ENCODE measurements around the gene NDRG2.

DNA sequence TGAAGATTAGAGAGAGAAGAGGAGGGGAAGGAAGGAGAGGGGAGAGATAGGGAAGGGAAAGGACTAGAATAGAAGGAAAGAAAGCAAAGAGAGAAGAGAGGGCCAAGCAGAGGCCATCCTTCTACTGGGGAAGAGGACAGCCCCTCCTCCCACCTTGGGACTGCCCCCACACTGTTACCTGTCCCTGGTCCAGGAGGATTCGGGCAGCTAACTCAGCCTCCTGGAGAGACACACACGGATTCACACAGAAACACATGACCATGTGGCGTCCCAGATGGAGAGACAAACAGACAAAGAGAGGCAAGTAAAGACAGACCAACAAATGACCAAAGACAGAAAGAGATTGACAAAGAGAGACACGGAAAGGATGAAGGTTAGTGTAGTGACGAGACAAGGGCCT lies 2.2 kb downstream of the NDRG2 start:
- TF ChIP-seq EZH2 (IDR thresholded peaks at IDR 0.05; ENCODE audit: insufficient read depth, low read length): no peak
- TF ChIP-seq, protein P1, sequence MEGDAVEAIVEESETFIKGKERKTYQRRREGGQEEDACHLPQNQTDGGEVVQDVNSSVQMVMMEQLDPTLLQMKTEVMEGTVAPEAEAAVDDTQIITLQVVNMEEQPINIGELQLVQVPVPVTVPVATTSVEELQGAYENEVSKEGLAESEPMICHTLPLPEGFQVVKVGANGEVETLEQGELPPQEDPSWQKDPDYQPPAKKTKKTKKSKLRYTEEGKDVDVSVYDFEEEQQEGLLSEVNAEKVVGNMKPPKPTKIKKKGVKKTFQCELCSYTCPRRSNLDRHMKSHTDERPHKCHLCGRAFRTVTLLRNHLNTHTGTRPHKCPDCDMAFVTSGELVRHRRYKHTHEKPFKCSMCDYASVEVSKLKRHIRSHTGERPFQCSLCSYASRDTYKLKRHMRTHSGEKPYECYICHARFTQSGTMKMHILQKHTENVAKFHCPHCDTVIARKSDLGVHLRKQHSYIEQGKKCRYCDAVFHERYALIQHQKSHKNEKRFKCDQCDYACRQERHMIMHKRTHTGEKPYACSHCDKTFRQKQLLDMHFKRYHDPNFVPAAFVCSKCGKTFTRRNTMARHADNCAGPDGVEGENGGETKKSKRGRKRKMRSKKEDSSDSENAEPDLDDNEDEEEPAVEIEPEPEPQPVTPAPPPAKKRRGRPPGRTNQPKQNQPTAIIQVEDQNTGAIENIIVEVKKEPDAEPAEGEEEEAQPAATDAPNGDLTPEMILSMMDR (IDR thresholded peaks at IDR 0.05; ENCODE audit: insufficient read depth, low read depth, low read length): no peak
